Effector memory CD4-positive, alpha-beta T cell (primary cell): ENCODE data around the gene HOOK1.

ENCODE experiments used
- DNase-seq, 3 donors: peaks; one replicate each; pipeline ENCODE4 v3.0.0-alpha.2; 2020
- H3K27ac ChIP-seq: 2 replicates; pipeline ENCODE4 v1.7.0; 2013; ENCODE audit warnings: mild to moderate bottlenecking, low read length, moderate library complexity; ENCODE audit not compliant: insufficient read depth, poor library complexity, severe bottlenecking
- H3K27me3 ChIP-seq: replicated peaks from 2 replicates; pipeline ENCODE4 v1.7.0; 2013; ENCODE audit warnings: mild to moderate bottlenecking, low read length; ENCODE audit not compliant: insufficient read depth, control insufficient read depth, poor library complexity, severe bottlenecking
- H3K36me3 ChIP-seq: 2 replicates; pipeline ENCODE4 v1.7.0; 2013; ENCODE audit warnings: mild to moderate bottlenecking, low read length, moderate library complexity; ENCODE audit not compliant: control insufficient read depth, insufficient read depth
- H3K4me1 ChIP-seq: 2 replicates; pipeline ENCODE4 v1.7.0; 2013; ENCODE audit warnings: low read length, mild to moderate bottlenecking; ENCODE audit not compliant: control insufficient read depth, insufficient read depth, poor library complexity, severe bottlenecking
- H3K4me3 ChIP-seq: 2 replicates; pipeline ENCODE4 v1.7.0; 2013; ENCODE audit warnings: low read length, low read depth, mild to moderate bottlenecking; ENCODE audit not compliant: insufficient read depth, poor library complexity, severe bottlenecking
- H3K9me3 ChIP-seq: 2 replicates; pipeline ENCODE4 v1.7.0; 2013; ENCODE audit warnings: mild to moderate bottlenecking, low read length, moderate library complexity; ENCODE audit not compliant: control insufficient read depth

Gene HOOK1

DNA sequence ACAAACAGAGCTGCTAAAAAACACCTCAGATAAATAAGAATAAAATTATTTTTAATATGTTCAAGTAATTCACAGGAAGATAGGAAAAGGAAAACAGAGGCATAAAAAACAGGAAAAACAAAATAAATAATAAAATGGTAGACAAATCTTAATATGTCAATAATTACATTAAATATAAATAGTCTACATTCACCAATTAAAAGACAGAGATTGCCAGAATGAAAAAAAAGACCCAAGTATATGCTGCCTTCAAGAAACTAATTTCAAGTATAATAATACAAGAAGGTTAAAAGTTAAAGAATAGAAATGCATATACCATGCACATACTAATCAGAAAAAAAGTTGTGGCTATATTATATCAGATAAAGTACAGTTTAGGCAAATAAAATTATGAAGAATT is 109.9 kb downstream of the HOOK1 start:
- Histone ChIP-seq H3K4me3 (no peak overlapping the region), H3K36me3 (no peaks in the 10 kb centered on the region), H3K27ac (no peak overlapping the region)

More for the DNA sequence above, 109.9 kb downstream of the HOOK1 start:
- H3K9me3 ChIP-seq, result no peaks in the 10 kb centered on the region
- DNase-seq, result no peak
- peaks cover 8% of the 10 kb centered on the region for H3K27me3 ChIP-seq
- H3K4me1 ChIP-seq, result peaks cover 3% of the 10 kb centered on the region
